GM21825 (cell line): ENCODE measurements around the gene COX20.

Source experiments
- ATAC-seq: cut with Tn5 transposase; IDR thresholded peaks from one replicate; pipeline ENCODE4 v1.9.1; 2021; ENCODE audit warnings: mild to moderate bottlenecking, moderate library complexity; ENCODE audit not compliant: unreplicated experiment

The COX20 gene

DNA sequence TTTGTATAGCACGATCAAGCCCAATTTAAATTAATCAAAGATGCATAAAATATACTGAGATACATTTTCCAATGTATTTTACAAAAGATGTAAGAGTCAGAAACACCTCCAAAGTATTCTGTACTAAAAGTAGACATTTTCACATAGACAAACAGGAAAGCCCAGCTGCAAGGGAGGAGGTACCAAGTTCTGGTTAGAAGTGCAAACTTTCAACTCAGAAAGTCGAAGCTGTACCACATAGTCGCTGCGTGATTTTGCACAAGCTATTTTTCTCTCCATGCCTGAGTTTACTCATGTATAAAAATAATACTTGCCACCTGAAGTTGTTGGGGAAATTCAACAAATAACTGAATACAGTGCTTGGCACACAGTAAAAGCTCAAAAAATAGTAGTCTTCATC lies 34.5 kb downstream of the COX20 start:
- no peak for ATAC-seq

DNA sequence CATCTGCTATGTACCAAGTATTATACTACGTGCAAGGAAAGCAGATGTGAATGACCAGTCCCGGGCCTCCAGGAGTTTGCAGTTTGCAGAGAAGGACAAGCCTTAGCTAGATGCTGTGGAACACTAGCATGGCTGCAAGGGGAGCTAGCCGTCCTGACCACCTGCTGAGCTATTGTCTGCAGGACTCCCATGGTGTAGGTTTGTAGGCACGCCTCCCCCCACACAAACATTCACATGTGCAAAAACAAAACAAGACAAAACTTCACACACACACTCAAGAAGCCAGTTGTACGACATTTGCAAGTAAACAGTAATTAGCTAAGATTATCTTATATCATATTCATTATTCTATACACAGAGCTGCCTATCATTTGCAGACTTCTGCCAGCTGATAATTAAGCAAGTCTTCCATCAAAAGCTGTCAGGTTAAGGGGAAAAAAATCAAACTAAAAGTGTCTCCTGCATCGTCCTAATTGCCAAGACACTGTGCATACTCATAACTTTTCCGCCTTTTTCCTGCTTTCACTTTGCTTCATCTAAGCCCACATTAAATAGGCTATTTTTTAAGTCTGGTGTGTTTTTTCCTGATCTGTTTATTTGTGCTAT lies 39.6 kb downstream of the COX20 start:
- ATAC-seq = no peak

DNA sequence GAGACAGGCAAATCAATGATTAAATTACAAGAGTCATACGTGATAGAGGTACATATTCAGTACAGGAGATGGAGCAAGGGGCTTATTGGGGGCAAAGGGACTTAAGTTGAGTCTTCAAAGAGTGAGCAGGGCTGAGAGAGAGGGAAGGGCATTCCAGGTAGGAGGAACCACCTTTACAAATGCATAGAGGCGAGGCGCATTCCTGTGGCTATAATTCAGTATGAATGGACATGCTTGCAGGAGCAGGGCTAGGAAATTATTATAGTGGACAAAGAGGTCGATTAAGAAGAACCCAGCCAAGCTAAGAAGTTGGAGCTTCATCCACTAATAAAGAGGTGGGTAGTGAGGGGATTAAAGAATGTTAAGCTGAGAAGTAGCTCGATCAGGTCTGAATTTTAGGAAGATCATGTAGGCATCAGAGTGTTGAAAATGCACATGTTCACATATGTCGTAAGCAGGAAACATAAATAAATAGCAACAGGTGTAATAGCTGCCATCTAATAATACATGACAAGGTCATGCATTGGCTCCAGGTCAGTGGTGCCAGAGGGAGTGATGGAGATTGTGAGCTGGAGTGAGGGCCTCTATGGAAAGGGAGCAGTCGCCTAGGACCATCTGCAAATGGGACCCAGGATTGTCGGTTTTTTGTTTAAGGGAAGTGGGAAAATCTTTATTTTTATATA lies 40.9 kb downstream of the COX20 start:
- no peak for ATAC-seq

DNA sequence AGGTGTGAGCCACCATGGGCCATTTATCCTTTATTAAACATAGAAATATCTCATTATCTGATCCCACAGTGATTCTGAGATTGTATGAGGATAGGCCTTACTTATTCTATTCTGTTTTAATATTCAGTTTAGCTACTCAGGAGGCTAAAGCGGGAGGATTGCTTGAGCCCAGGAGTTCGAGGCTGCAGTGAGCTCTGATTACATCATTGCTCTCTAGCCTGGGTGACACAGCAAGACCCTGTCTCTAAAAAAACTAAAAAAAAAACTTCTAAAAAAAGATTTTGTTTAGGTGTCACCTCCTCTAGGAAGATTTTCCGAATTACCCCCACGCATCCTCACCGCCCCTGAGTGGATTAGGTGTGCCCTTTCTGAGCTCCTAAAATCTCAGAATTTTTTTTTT lies 43.2 kb downstream of the COX20 start:
- no peak for ATAC-seq

DNA sequence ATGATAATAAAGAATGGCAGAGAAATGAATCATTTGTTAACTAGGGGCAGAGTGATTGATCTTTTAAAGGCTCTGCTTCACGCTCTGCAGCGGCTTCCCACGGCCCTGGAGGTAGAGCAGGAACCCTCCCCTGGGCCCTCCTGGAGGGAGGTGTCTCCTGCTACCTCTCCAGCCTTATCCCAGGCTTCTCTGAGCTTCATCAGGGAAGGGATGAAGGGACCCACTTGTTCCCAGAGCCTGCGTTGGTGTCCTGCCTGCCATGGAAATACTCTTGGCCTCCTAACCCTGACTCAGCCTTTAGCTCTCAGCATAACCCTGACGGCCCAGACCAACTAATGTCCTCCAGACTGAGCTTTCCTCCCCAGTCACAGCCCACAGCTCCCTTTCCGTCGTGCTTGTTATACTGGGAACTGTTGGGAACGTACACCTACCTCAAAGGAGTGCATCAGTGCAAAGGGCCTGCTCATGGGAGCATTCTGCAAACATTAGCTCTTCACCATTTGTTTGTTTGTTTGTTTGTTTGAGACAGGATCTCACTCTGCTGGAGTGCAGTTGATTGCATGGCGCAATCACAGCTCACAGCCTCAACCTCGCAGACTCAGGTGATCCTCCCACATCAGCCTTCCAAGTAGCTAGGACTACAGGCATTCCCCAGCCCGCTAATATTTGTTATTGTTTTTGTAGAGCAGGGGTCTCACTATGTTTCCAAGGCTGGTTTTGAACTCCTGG lies 46.3 kb downstream of the COX20 start:
- ATAC-seq = no peak

DNA sequence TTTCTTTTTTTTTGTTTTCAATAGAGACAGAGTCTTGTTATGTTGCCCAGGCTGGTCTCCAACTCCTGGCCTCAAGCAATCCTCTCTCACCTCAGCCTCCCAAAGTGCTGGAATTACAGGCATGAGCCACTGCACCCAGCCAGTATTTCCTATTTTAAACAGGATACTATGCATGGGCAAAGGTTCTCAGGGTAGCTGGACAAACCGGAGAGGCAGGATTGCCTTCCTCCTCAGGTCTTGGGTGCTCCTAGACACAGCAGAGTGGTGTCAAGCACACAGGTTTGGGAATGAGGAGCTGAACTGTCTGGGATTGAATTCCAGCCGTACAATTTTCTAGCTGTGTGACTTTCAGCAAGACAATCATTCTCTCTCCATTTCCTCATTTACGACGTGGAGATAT lies 51.8 kb downstream of the COX20 start:
- ATAC-seq = no peak

DNA sequence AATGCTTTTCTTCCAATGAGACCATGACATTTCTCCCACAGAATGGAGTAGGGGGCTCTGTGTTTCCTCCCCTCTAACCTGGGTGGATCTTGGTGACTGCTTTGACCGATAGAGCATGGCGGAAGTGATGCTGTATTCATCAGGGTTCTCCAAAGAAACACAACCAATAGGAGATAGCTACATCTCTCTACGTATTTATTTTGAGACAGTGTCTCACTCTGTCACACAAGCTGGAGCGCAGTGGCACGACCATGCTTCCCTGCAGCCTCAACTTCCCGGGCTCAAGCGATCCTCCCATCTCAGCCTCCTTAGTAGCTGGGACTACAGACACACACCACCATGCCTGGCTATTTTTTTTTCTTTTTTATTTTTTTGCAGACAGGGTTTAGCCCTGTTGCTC lies 58.4 kb downstream of the COX20 start:
- no peak for ATAC-seq
